GM18520 (cell line): ENCODE results near the gene NDOR1.

Source experiments
- ATAC-seq: cut with Tn5 transposase; IDR thresholded peaks from one replicate; pipeline ENCODE4 v1.9.1; 2021; ENCODE audit not compliant: unreplicated experiment

The NDOR1 gene

DNA sequence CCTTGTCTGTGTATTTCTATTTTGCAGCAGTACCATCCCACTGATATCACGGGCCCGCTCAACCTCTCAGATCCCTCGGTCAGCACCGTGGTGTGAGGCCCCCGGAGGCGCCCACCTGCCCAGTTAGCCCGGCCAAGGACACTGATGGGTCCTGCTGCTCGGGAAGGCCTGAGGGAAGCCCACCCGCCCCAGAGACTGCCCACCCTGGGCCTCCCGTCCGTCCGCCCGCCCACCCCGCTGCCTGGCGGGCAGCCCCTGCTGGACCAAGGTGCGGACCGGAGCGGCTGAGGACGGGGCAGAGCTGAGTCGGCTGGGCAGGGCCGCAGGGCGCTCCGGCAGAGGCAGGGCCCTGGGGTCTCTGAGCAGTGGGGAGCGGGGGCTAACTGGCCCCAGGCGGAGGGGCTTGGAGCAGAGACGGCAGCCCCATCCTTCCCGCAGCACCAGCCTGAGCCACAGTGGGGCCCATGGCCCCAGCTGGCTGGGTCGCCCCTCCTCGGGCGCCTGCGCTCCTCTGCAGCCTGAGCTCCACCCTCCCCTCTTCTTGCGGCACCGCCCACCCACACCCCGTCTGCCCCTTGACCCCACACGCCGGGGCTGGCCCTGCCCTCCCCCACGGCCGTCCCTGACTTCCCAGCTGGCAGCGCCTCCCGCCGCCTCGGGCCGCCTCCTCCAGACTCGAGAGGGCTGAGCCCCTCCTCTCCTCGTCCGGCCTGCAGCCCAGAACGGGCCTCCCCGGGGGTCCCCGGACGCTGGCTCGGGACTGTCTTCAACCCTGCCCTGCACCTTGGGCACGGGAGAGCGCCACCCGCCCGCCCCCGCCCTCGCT lies 37.5 kb upstream of the NDOR1 start:
- no peak for ATAC-seq

DNA sequence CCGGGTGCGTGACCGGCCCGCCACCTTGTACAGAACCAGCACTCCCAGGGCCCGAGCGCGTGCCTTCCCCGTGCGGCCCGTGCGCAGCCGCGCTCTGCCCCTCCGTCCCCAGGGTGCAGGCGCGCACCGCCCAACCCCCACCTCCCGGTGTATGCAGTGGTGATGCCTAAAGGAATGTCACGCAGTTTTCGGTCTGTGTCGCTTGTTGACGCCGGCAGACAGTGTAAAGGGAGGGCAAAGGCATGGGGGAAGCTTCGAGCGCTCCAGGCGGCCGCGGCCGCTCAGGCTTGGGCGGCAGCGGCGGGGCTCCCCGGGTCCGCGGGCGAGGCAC lies 37.0 kb upstream of the NDOR1 start:
- ATAC-seq, result no peak

DNA sequence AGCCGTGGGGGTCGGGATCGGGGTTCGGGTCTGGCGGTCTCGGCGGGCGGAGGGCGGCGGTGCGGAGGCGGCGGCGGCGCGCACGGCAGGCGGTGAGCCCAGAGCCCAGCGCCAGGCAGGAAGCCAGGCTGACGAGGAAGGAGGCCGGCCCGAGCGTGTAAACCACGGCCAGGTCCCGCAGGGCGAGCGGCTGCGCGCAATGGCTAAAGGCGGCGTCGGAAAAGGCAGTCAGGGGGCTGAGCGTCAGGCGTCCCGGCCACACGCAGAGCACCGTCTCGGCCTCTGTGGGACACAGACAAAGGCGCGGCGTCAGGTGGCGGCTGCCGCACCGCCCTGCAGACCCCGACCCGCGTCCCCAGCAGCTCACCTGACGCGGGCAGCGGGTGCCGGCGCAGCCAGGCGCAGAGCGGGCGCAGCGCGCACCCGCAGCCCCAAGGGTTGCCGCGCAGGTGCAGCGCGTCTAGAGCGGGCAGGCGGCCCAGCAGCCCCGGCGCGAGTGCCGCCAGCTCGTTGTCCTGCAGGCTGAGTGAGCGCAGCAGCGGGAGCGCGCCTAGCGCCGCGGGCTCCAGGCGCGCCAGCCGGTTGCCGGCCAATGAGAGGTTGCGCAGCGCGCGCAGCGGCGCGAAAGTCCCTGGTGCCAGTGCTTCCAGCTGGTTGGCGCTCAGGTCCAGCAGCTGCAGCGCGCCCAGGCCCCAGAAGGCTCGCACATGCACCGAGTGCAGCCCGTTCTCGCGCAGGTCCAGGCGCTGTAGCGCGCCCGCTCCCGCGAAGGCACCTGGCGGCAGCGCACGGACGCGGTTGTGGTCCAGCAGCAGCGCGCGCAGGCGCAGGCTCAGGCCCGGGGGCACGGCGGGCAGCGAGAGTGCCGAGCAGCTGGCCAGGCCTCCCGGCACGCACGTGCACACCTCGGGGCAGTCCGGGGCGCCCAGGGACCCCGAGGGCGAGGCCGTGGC lies 36.3 kb upstream of the NDOR1 start:
- ATAC-seq, result no peak

DNA sequence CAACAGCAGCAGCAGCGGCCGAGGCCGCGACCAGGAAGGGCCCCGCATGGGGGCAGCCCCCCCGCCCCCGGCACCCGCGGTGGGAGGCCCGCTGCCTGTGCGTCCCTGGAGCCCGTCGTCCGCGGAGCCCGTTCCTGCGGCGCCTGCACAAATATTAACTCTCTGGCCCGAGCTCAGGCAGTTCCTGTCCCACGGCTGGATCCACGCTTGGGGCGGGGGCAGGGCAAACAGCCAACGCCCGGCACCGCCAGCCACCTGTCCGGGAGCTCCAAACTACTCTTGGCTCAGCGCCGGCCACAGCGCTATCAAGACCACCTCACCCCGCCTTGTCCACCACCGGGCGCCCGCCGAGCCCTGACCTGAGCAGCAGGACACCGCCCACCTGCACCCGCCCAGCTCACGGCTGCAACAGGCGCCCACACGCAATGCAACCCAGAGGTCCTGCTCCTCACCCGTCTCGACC lies 35.6 kb upstream of the NDOR1 start, which contains the start of gene LRRC26:
Gene LRRC26 (minus strand): TSS at position 156 of the 463 bp plus-strand sequence. CDS start 108 bp downstream, at position 48.
- no peak for ATAC-seq

- ATAC-seq, result no peak
Observed at GRCh38 chr9:137170486-137171148, 34.9 kb upstream of the NDOR1 start.

DNA sequence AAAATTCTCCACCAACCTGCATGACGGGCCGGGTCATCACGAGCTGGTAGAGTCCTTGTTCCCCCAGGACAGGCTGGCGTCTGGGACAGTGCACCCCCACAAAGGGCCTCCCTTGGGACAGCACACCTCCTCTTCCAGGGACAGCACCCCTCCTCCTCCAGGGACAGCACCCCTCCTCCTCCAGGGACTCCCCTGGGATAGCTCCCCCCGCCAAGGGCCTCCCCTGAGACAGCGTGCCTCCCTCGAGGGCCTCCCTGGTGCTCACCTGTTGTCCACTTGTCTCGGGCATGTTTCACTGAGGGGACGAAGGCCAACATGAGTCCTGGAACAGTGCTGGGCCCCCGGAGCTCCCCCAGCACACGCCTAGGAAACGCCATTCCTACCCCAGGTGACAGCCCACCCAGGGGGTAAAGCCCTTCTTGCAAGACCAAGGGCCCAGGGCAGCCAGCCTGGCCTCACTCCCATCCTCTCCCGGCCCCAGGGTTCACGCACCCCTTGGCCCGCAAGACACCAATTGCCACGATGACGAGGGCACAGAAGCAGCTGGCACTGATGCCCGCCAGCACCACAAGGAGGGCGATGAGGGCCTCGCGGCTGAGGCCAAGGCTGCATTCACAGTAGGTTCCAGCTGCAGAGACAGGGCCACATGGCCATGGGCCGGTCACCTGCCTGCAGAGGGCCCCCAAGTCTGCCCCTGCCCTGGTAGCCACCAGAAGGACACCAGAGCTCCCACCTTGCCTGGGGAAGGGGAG lies 34.2 kb upstream of the NDOR1 start:
- ATAC-seq, result no peak

DNA sequence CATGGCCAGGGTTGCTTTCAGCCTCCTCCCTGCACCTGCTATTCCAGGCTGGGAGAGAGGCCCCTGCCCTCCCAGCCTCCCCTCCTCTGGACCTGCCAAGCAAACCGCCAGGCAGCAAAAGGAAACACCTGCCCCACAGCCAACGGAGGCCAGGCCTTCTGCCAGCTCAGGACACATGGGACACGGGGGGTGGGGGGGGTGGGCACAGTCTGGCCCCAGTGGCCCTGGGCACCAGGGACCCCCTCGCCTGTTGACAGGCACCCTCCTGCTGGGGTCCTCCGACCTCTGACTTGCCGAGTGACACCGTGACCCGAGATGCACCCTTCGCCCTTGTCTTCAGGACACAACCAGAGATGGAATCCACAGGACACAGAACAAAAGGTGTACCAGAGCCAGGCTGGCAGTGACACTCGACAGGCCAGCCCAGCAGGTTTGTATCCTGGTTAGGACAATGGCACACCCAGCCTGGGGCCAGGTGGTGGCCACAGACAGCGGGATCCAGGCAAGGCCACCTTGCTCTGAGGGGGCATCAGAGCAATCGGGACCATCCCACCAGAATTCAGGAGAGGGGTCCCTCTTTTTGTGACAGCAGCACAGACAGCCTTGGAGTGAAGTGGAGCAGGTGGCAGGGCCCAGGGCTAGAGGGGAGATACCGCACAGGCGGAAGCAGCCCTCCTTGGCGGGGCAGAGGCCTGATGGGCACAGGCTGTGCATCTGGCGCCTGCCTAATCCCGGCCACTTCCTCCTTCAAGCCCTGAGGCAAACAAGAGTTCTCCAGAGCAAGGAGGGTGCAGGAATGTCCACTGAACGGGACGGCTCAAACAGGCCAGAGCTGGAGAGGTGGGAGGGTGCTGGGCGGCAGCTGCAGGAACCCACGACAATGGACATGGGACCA lies 32.4 kb upstream of the NDOR1 start:
- no peak for ATAC-seq

DNA sequence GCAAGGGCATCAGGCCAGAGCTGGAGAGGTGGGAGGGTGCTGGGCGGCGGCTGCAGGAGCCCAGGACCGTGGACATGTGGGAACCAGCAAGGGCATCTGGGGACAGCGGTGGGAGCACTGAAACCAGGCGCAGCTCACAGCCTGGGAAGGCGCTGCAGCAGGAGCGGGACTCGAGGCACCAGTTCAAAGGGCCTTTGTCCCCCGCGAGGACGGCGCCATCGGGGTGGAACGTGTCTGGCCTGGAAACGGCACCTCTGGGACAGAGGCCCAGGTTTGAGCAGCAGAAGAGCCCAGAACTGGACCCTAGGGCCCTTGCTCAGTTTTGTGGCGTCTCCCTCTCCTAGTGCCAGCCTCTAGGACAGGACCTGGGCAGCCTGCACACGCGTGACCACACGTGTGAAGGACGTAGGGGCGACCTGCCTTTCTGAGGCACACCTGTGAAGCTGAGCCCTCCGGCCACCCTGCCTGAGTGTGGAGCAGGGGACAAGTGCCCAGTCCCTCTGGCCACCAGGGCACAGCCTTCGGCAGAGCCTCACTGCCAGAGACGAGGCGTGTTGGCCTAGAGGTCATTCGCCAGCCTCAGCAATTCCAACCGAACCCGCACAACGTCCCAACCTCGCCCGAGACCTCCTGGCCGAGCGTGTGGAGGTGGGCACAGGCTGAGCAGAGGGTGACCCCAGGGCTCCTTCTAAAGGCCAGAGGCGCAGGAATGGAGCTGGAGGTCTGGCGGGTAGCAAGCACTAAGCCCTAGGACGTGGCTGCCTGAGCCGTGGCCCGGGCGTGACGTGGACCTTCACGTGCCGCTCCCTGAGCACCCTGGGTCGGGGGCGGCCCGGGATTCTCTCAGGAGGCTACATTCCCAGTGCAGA lies 31.5 kb upstream of the NDOR1 start:
- ATAC-seq, result no peak

- ATAC-seq, result no peak
Observed at GRCh38 chr9:137174722-137175293, 30.7 kb upstream of the NDOR1 start.

DNA sequence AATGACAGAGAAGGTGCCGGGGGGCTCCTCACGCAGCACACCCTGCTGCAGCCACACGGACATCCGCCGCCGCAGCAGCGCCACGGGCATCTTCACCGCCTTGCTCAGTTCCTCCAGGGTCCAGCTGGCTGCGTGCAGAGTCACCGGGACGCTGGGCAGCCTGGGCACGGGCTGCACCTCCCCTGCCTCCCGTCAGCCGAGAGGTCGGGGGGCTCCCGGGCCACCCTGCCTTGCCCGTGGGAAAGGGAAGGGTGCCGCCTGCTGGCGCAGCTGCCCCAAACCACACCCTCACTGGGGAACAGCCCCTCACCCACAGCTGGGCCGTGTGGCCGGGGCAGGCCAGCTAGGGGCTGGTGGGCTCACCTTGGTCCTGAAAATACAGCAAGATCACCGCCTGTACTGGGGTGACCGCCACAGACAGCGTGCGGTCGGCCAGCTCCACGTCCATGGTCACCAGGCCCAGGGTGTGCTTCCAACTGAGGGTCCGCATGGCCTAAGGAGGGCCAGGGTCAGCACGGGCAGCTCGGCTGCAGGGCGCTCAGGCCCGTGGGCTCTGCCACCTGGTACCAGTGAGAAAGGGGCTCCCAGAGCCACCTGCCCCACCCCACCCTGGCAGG lies 30.0 kb upstream of the NDOR1 start:
- ATAC-seq, result no peak

GRCh38 chr9:137176302-137177182 lies 29.0 kb upstream of the NDOR1 start:
- ATAC-seq, result no peak

DNA sequence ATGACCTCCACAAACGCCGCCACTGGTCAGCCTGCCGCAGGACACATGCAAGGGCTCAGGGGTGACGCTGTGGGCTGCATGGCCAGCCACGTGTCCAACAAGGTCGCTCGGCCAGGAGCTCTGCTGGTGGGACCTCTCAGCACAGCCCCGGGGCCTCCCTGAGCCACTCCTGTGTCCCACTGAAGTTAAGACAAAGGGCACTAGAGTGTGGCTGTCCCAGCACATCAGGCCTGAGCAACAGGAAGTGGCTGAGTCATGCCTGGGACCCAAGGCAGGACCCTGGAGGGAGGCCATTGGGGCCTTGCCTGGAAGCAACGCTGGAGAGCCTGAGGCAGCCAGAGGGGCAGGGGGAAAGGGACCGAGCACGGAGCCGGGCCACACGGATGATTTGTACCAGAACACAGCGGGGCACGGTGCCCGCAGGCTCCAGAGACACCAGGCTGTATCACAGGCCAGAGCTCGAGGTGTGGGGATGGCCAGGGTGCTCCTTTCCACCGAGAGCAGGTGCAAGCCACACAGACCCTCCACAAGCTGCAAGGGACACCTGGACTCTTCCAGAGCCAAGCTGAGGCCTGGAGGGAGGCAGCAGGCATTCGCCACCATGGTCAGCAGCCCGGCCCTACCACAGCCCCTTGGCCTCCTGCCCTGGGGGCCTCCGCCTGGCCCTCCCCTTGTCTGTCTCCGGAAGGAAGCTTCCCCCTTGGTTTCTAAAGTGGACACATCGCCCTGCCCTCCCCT lies 27.1 kb upstream of the NDOR1 start:
- no peak for ATAC-seq

GRCh38 chr9:137178939-137179630 lies 26.4 kb upstream of the NDOR1 start:
- no peak for ATAC-seq

DNA sequence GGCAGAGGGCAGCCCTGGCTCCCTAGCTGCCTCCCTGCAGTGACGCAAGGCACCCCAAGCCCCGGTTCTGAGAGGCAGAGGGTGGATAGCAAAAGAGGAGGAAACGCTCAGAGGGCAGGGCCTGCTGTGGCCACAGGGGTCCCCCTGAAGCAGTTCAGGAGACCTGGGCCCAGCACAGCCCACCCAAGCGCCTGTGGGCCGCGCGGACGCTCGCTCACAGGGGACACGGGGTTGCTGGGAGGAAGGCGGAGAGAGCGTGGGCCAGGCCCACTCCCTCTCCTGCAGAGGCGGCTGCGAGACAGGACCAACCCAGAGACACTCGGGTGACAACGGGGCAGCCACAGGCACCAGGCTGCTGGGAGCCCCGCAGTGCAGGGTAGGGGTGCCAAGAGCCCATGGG lies 25.7 kb upstream of the NDOR1 start:
- ATAC-seq, result no peak

GRCh38 chr9:137180491-137180890 lies 25.0 kb upstream of the NDOR1 start:
- ATAC-seq, result no peak

- ATAC-seq, result no peak
Observed at GRCh38 chr9:137181680-137182079, 23.8 kb upstream of the NDOR1 start.
